Left renal pelvis (tissue), 4 donors: ENCODE measurements around the gene IRF1. TPM values are rescaled to one million over a fixed set of nuclear protein-coding genes. Genes with fewer than 3 reads are reported as not detected.

ENCODE experiments used
- DNase-seq, 4 donors: peaks; one replicate each; pipeline ENCODE4 v3.0.0-alpha.2; 2013; ENCODE audit warnings: low read depth in 4 of 4, low spot score in 3 of 4
- polyA plus RNA-seq, 4 donors: library from polyadenylated mRNA; unstranded; fragments of 120-200 nt; gene quantifications; one replicate each; pipeline ENCODE4 v1.2.1, GENCODE V29; 2013; ENCODE audit not compliant: insufficient read length in 4 of 4

The IRF1 gene
- polyA plus RNA-seq, 4 donors = 14.7 to 23.8 (median 18.1) TPM

- no peak for DNase-seq
Measured at GRCh38 chr5:132501629-132501956, 11.0 kb upstream of the IRF1 start.

- DNase-seq = peak in 1 of 4 donors; percentile 57
Measured at GRCh38 chr5:132500931-132501628, 10.5 kb upstream of the IRF1 start.

GRCh38 chr5:132500244-132500930 lies 9.8 kb upstream of the IRF1 start:
- DNase-seq = no peak

GRCh38 chr5:132499440-132500243 lies 9.1 kb upstream of the IRF1 start:
- no peak for DNase-seq

GRCh38 chr5:132498686-132499271 lies 8.2 kb upstream of the IRF1 start:
- DNase-seq = no peak

GRCh38 chr5:132498152-132498551 lies 7.6 kb upstream of the IRF1 start:
- no peak for DNase-seq

GRCh38 chr5:132497488-132497997 lies 7.0 kb upstream of the IRF1 start:
- DNase-seq = peak in 1 of 4 donors; percentile 34

GRCh38 chr5:132496631-132497487 lies 6.3 kb upstream of the IRF1 start:
- peak in 1 of 4 donors; percentile 66 for DNase-seq

GRCh38 chr5:132496191-132496630 lies 5.6 kb upstream of the IRF1 start:
- DNase-seq = peak in 2 of 4 donors; percentile 56 to 76

- peak in 2 of 4 donors; percentile 49 to 71 for DNase-seq
Measured at GRCh38 chr5:132495667-132496190, 5.2 kb upstream of the IRF1 start.

- DNase-seq = no peak
Measured at GRCh38 chr5:132493821-132494220, 3.2 kb upstream of the IRF1 start.

- no peak for DNase-seq
Measured at GRCh38 chr5:132493241-132493640, 2.7 kb upstream of the IRF1 start.

- no peak for DNase-seq
Measured at GRCh38 chr5:132492386-132493125, 2.0 kb upstream of the IRF1 start.

- DNase-seq = no peak
Measured at GRCh38 chr5:132491368-132492364, 1.1 kb upstream of the IRF1 start.

- no peak for DNase-seq
Measured at GRCh38 chr5:132489871-132490483, 596 bp downstream of the IRF1 start.

- no peak for DNase-seq
Measured at GRCh38 chr5:132489051-132489770, 1.4 kb downstream of the IRF1 start.

GRCh38 chr5:132488590-132488989 lies 2.0 kb downstream of the IRF1 start:
- DNase-seq = no peak
